Cortex of kidney (tissue), 1 donor: Measurements from ENCODE around the gene MTERF4.

Source experiments
- DNase-seq: peaks from one replicate; lab custom pipeline; 2025; lab: John Stamatoyannopoulos, UW

Gene MTERF4

GRCh38 chr2:241068942-241069810 lies 32.9 kb downstream of the MTERF4 start:
- no peak for DNase-seq

GRCh38 chr2:241068136-241068941 lies 33.7 kb downstream of the MTERF4 start:
- no peak for DNase-seq

DNA sequence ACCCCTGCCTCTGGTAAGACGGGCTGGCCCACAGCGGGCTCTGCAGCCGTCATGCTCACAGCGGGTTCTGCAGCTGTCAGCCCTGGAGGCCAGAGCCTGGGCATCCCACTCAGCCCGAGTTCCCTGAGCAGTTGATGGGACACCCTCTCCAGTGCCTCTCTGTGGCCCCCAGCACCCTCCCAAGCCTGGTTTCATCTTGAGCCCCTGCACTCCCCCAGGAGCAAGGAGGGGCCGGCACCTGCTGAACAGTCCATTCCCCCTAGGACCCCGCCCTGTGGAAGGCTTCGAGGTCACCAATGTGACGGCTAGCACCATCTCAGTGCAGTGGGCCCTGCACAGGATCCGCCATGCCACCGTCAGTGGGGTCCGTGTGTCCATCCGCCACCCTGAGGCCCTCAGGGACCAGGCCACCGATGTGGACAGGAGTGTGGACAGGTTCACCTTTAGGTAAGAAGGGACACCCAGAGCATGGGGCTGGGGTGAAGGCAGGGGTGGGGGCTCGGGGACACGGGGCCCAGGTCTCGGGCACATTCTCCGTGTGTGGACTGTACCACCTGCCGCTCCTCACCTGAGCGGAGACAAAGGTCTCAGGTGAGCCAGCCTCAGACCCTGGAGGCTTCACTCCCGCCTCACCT lies 34.5 kb downstream of the MTERF4 start:
- no peak for DNase-seq

DNA sequence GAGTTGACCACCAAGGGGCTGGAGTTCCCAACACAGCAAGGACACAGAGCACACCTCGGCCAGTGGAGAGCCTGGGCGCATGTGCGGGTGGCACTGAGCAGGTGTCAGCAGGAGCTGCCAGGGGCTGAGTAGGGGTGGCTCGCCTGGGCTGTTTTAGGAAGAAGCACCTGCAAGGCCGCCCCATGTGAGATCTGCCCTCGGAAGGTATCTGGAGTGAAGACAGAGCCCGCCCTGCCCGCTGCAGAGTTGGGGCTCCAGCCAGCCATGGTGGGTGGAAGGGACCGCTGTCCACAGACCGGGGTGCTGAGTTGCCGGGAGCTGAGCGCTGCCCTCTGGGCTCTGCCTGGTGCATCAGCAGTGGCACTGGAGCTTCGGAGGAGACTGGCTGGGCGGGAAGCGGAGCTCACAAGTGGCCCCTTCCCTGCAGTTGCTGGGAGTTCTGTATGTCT lies 35.2 kb downstream of the MTERF4 start:
- DNase-seq = no peak

DNA sequence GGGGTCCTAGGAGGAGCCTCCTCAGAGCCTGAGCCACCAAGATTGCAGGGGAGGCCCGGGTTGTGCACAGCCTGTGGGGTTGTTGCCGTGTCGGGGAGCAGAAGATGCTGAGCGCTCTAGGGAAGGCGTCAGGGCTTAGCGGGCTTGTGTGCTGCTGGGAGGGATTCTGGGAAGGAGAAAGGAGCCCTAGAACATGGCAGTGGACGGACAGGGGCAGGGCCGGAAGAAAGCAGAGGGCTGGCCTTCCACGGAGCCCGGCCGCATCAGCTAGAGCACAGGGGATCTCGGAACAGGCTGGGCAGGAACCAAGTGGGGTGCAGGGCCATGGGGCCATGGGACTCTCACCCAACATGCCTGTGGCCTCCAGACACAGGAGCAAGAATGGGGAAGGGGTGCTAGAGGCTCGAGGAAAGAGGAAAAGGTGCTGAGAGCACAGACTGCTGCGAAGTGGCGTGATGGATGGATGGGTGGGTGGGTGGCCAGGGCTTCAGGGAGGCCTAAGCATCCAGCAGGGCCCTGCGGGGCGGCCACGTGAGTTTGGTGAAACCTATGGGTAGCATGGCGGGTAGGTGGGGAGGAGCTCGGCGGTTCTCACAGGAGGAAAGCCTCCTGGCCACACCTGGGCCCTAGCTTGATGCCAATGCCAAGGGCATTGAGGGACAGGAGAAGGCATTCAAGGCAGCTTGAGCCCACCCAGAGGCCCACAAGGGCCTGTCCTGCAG lies 35.8 kb downstream of the MTERF4 start:
- DNase-seq = no peak

DNA sequence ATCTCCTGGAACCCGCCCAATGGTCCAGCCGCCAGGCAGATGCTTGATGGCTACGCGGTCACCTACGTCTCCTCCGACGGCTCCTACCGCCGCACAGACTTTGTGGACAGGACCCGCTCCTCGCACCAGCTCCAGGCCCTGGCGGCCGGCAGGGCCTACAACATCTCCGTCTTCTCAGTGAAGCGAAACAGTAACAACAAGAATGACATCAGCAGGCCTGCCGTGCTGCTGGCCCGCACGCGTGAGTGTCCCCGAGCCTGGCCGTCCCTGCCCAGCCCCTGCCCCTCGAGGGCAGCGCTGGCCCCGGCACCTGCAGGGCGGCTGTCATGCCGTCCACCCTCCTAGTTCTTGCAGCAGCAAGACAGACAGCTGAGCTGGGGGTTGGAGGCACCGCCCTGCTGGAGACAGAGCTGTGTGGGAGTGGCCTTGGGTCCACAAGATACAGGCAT lies 36.7 kb downstream of the MTERF4 start:
- DNase-seq = no peak

DNA sequence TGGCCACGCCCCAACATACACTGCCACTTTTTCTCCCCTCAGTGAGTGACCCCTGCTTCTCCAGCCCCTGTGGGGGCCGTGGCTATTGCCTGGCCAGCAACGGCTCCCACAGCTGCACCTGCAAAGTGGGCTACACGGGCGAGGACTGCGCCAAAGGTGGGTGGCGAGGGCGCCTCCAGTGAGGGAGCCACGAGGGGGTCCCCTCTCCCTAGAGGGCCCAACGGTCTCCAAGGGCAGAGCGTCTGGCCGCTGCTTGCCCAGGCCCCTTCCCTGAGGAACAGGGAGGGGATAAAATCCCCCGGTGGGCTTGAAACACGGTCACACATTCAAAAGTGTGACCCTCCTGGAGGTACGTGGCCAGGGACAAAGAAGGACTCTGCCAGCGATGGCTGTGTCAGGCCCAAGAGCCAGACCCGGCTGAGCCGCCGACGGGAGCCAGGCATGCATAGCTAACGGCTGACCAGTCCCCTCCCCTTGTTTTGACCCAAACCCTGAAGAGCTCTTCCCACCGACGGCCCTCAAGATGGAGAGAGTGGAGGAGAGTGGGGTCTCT lies 37.2 kb downstream of the MTERF4 start:
- DNase-seq = no peak

DNA sequence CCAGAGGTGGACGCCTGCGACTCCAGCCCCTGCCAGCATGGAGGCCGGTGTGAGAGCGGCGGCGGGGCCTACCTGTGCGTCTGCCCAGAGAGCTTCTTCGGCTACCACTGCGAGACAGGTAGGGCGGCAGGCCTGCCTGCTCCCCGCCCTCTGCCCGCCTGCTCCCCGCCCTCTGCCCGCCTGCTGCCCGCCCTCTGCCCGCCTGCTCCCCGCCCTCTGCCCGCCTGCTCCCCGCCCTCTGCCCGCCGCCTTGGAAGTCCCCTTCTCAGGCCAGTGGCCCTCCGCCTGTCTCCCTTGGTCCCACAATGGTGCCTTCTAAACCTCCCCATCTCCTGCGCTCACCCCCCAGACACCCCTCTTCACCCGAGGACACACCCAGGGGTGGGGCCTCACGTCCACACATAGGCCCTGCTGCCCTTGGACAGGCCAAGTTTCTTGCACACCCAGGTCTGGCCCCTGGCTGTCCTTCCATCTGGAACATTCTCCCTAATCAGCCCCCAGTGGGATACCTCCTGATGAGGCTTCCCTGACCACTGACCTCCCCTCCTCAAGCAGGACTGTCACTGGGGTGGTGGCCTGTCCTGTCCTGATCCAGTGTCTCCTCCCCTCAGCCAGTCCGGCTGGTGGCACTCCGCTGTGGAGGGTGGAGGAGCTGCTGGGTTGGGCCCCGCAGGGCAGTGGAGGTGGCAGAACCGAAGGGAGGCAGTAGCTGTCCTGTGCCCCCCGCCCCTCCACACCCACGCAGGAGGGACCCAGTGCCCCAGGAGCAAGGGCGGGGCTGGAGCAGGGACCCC lies 37.9 kb downstream of the MTERF4 start:
- DNase-seq = no peak

GRCh38 chr2:241063587-241063986 lies 38.5 kb downstream of the MTERF4 start:
- DNase-seq = no peak

DNA sequence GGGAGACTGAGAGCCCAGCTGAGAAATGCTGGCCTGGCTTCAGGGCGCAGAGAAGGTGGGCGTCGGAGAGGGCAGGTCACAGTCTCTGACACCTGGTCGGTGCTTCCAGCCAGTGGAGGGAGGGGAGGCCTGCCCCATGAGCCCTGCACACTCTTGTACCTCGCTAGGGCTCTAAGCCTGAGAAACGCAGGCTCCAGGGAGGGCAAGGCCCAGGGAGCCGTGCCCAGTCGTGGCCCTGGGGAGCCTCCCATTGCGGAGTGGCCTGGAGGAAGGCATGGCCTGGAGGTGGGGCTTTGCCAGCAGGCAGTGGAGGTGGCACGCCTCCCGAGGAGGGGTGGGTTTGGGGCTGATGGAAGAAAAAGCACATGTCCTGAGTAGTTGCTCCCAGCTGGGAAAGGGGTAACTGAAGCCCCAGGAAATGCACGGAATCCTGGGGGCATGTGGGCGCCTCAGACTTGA lies 39.0 kb downstream of the MTERF4 start:
- no peak for DNase-seq

DNA sequence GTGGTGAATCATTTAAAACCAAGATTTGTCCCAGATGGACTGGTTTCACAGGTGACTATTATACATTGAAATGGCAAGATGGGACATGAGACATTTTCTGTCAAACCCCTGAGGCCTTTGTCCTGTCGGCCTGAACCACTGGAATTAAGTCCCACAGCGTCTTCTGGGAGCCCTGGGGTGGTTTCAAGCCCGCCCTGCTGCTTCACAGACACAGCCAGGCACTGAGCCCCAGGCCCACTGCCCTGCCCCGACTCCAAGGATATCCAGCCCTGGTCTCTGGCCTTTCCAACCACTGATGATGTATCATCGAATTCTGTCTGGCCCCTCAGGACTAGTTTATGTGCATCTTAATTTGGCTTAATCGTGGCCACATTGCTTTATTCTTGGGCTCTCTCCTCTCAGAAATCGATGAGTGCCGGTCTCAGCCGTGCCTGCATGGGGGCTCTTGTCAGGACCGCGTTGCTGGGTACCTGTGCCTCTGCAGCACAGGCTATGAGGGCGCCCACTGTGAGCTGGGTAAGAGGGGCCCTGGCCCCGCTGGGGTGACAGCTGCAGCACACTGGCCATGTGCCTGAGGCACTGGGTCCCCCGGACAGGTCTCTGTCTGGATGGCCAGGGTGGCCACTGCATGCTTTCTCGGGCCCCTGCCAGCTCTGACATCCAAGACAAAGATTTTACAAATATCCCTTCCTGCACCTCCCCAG lies 39.5 kb downstream of the MTERF4 start:
- DNase-seq = no peak

GRCh38 chr2:241061275-241061674 lies 40.8 kb downstream of the MTERF4 start:
- no peak for DNase-seq

GRCh38 chr2:241053576-241054251 lies 48.4 kb downstream of the MTERF4 start:
- no peak for DNase-seq

DNA sequence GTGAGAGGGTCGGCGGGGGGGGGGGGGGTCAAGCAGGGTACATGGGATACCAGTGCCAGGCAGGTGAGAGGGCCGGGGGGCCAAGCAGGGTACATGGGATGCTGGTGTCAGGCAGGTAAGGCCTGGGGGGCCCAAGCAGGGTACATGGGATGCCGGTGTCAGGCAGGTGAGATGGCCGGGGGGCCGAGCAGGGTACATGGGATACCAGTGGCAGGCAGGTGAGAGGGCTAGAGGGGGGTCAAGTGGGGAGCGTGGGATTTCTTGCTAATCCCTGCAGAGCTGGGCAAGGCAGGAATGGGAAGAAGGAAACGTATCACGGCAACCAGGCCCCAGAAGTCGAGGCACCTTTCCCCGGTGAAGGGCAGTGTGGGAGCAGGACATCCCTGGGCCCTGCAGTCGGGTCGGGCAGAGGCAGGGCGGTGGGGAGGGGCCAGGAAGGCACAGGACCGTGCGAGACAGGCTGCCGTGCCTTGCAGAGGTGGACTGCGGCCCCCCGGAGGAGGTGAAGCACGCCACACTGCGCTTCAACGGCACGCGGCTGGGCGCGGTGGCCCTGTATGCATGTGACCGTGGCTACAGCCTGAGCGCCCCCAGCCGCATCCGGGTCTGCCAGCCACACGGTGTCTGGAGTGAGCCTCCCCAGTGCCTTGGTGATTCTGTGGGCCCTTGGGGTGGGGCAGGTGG lies 49.3 kb downstream of the MTERF4 start:
- DNase-seq = no peak

DNA sequence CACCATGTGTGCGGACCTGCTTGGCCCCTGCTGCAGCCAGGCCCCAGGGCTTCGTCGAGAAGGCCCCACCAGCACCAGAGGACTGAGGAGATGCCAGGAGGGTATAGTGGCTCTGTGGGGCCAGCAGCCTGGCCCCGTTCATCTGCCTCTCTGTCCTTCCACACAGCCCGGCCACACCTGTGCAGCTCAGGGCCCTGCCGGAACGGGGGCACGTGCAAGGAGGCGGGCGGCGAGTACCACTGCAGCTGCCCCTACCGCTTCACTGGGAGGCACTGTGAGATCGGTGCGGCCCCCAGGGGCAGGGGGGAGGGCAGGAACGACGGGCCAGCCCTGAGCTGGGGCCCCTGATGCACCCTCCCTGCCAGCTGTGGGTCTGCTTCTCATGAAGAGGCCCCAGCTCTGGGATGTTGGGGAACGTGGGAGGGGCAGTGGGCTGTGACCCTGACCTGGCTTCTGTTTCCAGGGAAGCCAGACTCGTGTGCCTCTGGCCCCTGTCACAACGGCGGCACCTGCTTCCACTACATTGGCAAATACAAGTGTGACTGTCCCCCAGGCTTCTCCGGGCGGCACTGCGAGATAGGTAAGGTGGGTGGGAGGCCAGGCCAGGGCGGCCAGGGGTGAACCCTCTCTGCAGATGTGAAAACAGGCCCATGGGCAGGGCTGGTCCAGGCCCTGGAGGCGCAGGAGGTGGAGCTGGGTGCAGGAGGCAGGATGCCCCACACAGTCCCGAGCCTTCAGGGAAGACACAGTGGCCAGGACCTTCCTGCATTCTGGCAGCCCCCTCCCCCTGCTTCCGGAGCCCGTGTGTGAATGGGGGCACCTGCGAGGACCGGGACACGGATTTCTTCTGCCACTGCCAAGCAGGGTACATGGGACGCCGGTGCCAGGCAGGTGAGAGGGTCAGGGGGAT lies 50.3 kb downstream of the MTERF4 start:
- no peak for DNase-seq

GRCh38 chr2:241050624-241051577 lies 51.2 kb downstream of the MTERF4 start:
- DNase-seq = no peak
